ENCODE results near the gene FEM1A.

GRCh38 chr19:4764393-4764660 lies 27.2 kb upstream of the FEM1A start:
- TF ChIP-seq CTCF (IDR thresholded peaks at IDR 0.05; ENCODE audit: low read depth, low read length, missing input control) (no peak), YY1 (IDR thresholded peaks at IDR 0.05) (no peak), MAX (IDR thresholded peaks at IDR 0.05) (no peak), REST (IDR thresholded peaks at IDR 0.05) (no peak), RXRA (IDR thresholded peaks at IDR 0.05) (no peak), TAF1 (conservative IDR thresholded peaks at IDR 0.05) (no peak), HNF4A (conservative IDR thresholded peaks at IDR 0.05) (no peak), RAD21 (IDR thresholded peaks at IDR 0.05) (no peak), EGR1 (IDR thresholded peaks at IDR 0.05; ENCODE audit: low read depth in 2 of 2) (no peak), GABPA (IDR thresholded peaks at IDR 0.05 in 1 of 2, conservative IDR thresholded peaks at IDR 0.05 in 1 of 2) (no peak), JUND (IDR thresholded peaks at IDR 0.05) (no peak), ZBTB33 (IDR thresholded peaks at IDR 0.05) (no peak), SP1 (IDR thresholded peaks at IDR 0.05) (no peak), NR2F2 (IDR thresholded peaks at IDR 0.05) (no peak)
